Ascending aorta (tissue), 2 donors: Measurements from ENCODE around the gene AP1M2. TPM values are rescaled to one million over a fixed set of nuclear protein-coding genes. Genes with fewer than 3 reads are reported as not detected.
"Not testable (repeated sequence)": the region's sequence is repeated elsewhere in the genome, so short reads cannot be mapped to it uniquely, and the experiment has no call there.

Experiments
- DNase-seq, 2 donors: peaks; one replicate each; pipeline ENCODE4 v3.0.0-alpha.2; 2019; ENCODE audit warnings: low spot score in 2 of 2
- H3K27ac ChIP-seq, 2 donors: fragments of 200-600 bp; sonication (generic); one replicate each; pipeline ENCODE4 v1.5.1; 2016 to 2017; ENCODE audit warnings: mild to moderate bottlenecking in 1 of 2
- H3K27me3 ChIP-seq: fragments of 200-600 bp; sonication (generic); one replicate; pipeline ENCODE4 v1.5.1; 2017
- H3K36me3 ChIP-seq, 2 donors: fragments of 200-600 bp; sonication (generic); one replicate each; pipeline ENCODE4 v1.5.1; 2016
- H3K4me1 ChIP-seq, 2 donors: fragments of 200-600 bp; sonication (generic); one replicate each; pipeline ENCODE4 v1.5.1; 2016 to 2017; ENCODE audit warnings: mild to moderate bottlenecking in 1 of 2
- H3K4me3 ChIP-seq, 2 donors: fragments of 200-600 bp; sonication (generic); one replicate each; pipeline ENCODE4 v1.5.1; 2016 to 2017; ENCODE audit warnings: mild to moderate bottlenecking in 1 of 2
- H3K9me3 ChIP-seq, 2 donors: fragments of 200-600 bp; sonication (generic); one replicate each; pipeline ENCODE4 v1.5.1; 2016
- intact Hi-C: fragments of 100-400 bp; cut with DNase I; formaldehyde crosslinking; loops from one replicate; pipeline ENCODE4 v1.15.1; 2023
- total RNA-seq: library from RNA; depleted of rRNA; stranded (reverse); fragments of >200 nt; gene quantifications from one replicate; pipeline ENCODE4 v1.1.0, GENCODE V29; 2016
- TF ChIP-seq, protein P1 (sequence below), 3 experiments: fragments of 200-600 bp in 2 of 3; fragments of 450-650 bp in 1 of 3; sonication (generic) in 2 of 3; IDR thresholded peaks; one replicate each; pipeline ENCODE4 v1.5.1; 2016 to 2019; ENCODE audit warnings: antibody characterized with exemption in 3 of 3, mild to moderate bottlenecking in 1 of 3, moderate library complexity in 1 of 3

Gene AP1M2
- total RNA-seq, 1 donor from 2014 or later: not detected

DNA sequence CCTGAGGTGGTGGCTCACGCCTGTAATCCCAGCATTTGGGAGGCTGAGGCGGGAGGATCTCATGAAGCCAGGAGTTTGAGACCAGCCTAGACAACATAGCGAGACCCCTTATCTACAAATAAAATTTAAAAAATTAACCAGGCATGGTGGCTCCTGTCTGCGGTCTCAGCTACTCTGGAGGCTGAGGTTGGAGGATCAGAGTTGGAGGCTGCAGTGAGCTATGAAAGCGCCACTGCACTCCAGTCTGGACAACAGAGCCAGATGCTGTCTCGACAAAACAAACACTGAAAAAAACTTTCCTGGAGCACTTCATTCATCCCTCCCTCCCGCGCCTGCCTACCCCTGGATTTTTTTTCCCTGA lies 44.1 kb downstream of the AP1M2 start:
- Histone ChIP-seq H3K4me3 (peak overlapping the region; percentile 98 to 100), H3K27ac (peak overlapping the region in 1 of 2 donors; percentile 89), H3K4me1 (peaks cover 10 to 14% of the 10 kb centered on the region in 2 donors), H3K36me3 (peaks cover 5 to 7% of the 10 kb centered on the region in 2 donors), H3K9me3 (no peaks in the 10 kb centered on the region), H3K27me3 (no peaks in the 10 kb centered on the region)
- intact Hi-C loops: loop anchor here (1.0 to 2.0 kb wide), 2 partner anchors 29 to 40 kb away; partner anchors contain the start of gene KEAP1
- TF ChIP-seq, protein P1, sequence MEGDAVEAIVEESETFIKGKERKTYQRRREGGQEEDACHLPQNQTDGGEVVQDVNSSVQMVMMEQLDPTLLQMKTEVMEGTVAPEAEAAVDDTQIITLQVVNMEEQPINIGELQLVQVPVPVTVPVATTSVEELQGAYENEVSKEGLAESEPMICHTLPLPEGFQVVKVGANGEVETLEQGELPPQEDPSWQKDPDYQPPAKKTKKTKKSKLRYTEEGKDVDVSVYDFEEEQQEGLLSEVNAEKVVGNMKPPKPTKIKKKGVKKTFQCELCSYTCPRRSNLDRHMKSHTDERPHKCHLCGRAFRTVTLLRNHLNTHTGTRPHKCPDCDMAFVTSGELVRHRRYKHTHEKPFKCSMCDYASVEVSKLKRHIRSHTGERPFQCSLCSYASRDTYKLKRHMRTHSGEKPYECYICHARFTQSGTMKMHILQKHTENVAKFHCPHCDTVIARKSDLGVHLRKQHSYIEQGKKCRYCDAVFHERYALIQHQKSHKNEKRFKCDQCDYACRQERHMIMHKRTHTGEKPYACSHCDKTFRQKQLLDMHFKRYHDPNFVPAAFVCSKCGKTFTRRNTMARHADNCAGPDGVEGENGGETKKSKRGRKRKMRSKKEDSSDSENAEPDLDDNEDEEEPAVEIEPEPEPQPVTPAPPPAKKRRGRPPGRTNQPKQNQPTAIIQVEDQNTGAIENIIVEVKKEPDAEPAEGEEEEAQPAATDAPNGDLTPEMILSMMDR (IDR thresholded peaks at IDR 0.05): no peak
- DNase-seq: no peak

DNA sequence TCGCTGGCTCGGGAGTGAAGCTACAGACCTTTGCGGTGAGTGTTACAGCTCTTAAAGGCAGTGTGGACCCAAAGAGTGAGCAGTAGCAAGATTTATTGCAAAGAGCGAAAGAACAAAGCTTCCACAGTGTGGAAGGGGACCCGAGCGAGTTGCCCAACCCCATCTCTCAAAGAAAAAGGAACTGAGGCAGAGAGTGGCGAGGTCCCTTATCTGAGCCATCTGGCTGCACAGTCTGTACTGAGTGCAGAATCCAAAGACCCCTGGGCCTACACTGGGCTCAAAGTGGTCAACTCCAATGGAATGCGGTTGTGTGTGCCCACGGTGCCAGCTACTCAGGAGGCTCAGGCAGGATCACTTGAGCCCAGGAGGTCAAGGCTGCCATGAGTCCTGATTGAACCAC lies 48.1 kb downstream of the AP1M2 start:
- intact Hi-C loops: not testable (repeated sequence)

DNA sequence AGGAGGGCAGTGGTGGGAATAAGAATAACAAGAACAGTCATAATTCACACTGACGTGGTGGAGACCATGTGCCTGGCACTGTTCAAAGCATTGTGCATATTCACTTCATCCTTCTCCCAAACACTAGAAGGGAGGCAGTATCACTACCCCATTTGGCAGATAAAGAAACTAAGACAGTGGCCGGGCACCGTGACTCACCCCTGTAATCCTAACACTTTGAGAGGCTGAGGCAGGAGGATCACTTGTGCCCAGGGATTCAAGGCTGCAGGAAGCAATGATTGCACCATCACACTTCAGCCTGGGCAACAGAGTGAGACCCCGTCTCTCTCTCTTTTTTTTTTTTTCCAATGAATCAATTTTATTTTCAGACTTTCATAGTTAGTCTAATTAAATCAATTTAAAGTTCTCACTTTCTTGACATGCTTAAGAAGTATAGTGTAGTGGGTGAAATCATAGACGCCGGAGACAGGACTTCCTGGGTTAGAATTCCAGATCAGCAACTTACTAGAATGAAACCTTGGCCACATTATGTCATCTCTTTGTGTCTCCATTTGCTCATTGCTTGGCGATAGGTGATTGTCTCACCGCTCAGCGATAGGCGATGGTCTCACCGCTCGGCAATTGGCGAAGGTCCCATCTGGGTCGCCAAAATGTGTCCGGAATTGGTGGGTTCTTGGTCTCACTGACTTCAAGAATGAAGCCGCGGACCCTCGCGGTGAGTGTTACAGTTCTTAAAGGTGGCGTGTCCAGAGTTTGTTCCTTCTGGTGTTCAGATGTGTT lies 48.7 kb downstream of the AP1M2 start:
- no peak overlapping the region for H3K4me3 ChIP-seq
- H3K27ac ChIP-seq: no peak overlapping the region
- intact Hi-C loops: no loop called here
- TF ChIP-seq, protein P1 (IDR thresholded peaks at IDR 0.05): no peak
- H3K27me3 ChIP-seq: no peaks in the 10 kb centered on the region
- no peaks in the 10 kb centered on the region for H3K9me3 ChIP-seq
- no peaks in the 10 kb centered on the region for H3K36me3 ChIP-seq
- peaks cover 2% of the 10 kb centered on the region in 2 donors for H3K4me1 ChIP-seq
- DNase-seq: no peak

More for the DNA sequence above, 48.1 kb downstream of the AP1M2 start:
- not testable (repeated sequence) for H3K27ac ChIP-seq, H3K27me3 ChIP-seq, H3K4me3 ChIP-seq, H3K4me1 ChIP-seq, H3K36me3 ChIP-seq, DNase-seq, H3K9me3 ChIP-seq

DNA sequence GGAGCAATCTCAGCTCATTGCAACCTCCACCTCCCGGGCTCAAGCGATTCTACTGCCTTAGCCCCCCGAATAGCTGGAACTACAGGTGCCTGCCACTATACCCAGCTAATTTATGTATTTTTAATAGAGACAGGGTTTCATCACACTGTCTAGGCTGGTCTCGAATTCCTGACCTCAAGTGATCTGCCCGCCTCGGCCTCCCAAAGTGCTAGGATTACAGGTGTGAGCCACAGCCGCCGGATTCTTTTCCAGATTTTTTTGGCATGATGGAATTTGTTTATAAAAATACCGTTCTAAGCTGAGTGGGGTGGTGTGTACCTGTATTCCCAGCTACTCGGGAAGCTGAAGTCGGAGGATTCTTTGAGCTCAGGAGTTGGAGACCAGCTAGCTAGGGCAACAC lies 49.4 kb downstream of the AP1M2 start:
- Histone ChIP-seq H3K27ac (no peak overlapping the region), H3K9me3 (no peaks in the 10 kb centered on the region), H3K4me1 (no peaks in the 10 kb centered on the region), H3K36me3 (no peaks in the 10 kb centered on the region), H3K27me3 (no peaks in the 10 kb centered on the region), H3K4me3 (no peak overlapping the region)
- DNase-seq: no peak
- TF ChIP-seq, protein P1 (IDR thresholded peaks at IDR 0.05): no peak
- intact Hi-C loops: no loop called here

DNA sequence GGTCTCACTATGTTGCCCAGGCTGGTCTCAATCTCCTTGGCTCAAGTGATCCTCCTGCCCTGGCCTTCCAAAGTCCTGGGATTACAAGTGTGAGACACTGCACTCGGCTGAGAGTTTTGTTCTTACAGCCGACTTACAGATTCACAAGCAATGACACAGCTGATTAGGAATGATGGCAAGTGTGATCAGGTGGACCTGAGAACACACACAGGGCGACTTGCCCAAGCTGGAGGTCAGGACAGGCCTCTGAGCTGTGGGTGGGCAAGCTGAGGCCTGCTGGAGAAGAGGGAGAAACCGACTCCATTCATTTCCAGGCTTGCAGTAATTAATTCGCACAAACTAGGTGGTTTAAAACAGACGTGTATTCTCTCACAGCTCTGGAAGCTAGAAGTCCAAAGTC lies 51.5 kb downstream of the AP1M2 start:
- intact Hi-C loops: no loop called here
- H3K4me3 ChIP-seq: no peak overlapping the region
- DNase-seq: no peak

More for the DNA sequence above, 51.5 kb downstream of the AP1M2 start:
- Histone ChIP-seq H3K36me3 (no peaks in the 10 kb centered on the region), H3K4me1 (no peaks in the 10 kb centered on the region), H3K9me3 (no peaks in the 10 kb centered on the region), H3K27me3 (no peaks in the 10 kb centered on the region), H3K27ac (no peak overlapping the region)
- TF ChIP-seq, protein P1 (IDR thresholded peaks at IDR 0.05): no peak
